Measurements from ENCODE around the gene RFWD3.
"Not testable (repeated sequence)": the region's sequence is repeated elsewhere in the genome, so short reads cannot be mapped to it uniquely, and the experiment has no call there.

The RFWD3 gene

DNA sequence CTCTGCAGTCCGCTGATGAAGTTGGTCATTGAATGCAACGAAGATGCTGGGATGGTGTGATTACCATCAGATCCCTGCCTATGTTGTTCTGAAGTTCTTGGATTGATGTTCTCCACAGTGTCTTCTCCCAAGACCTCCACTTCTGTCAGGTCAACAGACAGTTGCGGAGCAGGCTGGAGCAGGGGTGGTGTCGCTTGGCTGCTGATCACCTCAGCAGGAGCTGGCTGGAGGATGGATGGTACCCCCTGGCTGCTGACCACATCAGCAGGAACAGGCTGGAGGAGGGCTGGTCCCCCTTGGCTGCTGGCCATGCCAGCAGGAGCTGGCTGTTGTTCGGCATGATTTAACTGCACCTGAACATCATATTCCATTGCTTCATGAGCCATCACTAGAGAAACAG, 5.6 kb downstream of the RFWD3 start:
- DNase-seq (ENCODE audit: low read depth in 2 of 2): no peak

DNA sequence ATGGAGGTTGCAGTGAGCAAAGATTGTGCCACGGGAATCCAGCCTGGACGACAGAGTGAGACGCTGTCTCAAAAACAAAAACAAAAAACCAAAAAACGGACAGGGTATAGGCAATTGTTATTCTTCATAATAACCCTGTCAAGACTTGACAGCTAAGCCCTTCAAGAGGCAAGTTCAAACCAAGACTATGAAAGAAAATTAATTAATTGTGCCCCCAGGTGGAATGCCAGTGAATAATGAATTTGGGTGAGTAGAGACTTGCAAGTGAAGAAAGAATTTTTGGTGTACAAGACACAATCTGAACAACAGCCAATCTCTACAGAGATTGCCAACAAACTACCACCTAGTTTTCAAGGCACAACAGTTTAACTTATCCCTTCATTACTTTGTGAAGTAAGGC, 6.3 kb downstream of the RFWD3 start:
- DNase-seq (ENCODE audit: low read depth in 2 of 2): no peak

DNA sequence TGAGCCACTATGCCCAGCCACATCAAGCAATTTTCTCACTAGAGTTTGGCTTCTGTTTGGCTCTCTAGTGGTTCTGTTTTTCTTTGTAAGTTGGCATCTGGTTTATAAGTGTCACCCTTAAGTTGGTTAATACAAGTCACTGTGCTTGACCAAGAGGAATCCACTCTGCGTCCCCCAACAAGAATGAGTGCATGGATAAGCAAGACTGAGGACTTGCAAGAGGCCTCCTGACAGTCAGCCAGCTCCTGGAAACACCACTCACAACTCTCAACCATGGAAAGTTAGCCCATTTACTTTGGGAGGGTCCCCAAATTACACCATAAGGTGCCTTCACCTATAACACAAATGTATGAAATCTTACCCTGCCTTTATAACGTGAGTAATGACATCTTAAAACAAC, 7.6 kb downstream of the RFWD3 start:
- no peak for DNase-seq (ENCODE audit: low read depth in 2 of 2)

DNA sequence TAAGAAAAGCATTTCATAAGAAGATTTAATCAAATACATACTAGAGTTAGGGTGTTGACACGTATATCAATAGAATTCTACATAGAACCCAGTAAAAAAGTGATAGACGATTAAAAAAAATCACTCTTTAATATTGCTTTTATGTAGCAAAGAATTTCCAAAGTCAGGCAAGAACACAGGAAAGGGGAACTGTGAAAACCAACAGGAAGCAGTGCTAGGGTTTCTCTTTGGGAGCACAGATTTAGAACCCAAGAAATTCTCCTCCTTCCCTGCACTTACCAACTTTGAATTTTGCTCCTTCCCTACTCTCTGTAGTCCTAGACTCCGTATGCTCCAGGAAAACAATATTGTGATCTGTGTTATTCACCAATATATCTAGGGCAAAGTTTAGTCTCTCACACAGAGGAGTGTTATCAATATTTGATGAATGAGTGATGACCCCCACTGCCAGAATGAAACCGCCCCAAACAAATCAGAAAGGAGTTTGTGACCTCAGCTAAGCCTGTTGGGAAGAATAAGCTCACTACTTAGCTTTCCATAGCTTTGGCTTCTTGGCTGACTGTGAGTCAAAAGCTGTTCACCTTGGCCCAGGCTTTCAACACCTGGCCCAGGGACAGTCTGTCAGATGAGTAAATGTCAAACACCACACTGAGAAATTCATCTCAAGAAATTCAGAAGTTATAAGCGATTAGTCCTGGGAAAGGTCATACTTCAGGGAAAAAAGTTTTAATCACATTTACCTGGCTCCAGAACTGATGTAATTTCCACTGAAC, 8.6 kb downstream of the RFWD3 start:
- no peak for DNase-seq (ENCODE audit: low read depth in 2 of 2)

DNA sequence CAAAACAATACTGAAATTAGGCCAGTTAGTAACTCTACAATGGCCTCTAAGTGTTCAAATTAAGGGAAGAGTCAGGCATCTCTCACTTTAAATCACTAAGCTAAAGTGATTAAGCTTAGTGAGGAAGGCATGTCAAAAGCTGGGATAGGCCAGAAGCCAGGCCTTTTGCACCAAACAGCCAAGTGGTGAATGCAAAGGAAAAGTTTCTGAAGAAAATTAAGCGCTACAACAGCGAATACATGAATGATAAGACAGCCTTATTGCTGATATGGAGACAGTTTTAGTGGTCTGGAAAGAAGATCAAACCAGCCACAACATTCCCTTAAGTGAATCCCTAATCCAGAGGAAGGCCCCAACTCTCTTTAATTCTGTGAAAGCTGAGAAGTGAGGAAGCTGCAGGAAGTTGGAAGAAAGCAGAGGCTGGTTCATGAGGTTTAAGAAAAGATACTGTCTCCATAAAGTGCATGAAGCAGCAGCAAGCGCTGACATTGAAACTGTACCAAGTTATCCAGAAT, 12.1 kb downstream of the RFWD3 start:
- no peak for DNase-seq (ENCODE audit: low read depth in 2 of 2)

- DNase-seq (ENCODE audit: low read depth in 2 of 2): not testable (repeated sequence)
Measured at GRCh38 chr16:74652883-74653282, 13.8 kb downstream of the RFWD3 start.

GRCh38 chr16:74652249-74652648, 14.4 kb downstream of the RFWD3 start:
- no peak for DNase-seq (ENCODE audit: low read depth in 2 of 2)

GRCh38 chr16:74651841-74652240, 14.8 kb downstream of the RFWD3 start:
- DNase-seq (ENCODE audit: low read depth in 2 of 2): no peak

DNA sequence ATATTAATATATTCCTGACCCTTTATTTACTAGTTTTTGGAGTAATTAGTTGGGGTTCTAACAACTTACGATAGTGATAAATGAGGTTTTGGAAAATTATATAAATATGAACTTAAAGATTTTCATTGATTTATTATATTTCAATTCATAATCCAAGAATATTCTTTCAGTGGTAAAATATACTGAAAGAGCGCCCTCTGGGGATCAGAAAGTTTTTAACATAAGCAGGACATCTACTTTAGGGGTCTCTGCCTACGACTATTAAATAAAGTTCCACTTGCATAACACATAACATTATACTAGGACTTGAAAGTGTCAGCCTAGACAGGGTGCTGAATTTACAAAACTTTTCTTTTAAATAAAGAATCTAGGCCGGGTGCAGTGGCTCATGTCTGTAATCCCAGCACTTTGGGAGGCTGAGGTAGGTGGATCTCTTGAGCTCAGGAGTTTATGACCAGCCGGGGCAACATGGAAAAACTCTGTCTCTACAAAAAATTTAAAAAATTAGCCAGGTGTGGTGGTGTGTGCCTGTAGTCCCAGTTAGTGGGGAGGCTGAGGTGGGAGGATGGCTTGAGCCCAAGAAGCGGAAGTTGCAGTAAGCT, 15.6 kb downstream of the RFWD3 start:
- no peak for DNase-seq (ENCODE audit: low read depth in 2 of 2)

DNA sequence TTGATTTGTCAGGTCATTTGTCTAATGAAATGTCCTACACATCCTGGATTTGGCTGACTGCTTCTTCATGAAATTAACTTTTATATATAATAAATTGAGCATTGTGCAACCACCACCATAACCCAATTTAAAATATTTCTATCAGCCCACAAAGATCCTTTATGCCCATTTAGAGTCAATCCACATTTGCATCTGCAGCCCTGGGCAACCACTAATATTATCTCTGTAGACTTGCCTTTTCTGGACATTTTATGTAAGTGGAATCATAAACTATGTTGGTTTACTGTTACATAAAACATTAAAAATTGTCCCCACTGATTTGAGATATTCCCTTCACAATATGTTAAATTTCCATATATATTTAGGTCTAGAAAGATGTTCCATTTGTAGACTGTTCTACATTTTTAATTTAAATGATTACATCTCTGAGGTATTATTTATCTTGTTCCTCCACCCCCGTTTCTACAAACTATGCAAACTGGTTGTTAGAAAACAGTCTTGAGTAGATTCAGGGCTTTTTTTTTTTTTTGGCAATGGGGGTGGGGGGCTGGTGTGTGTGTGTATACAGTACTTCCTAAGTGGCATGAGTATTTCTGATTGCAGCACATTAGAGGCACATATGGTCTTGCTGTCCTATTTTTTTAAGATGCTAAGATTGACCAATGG, 16.7 kb downstream of the RFWD3 start:
- DNase-seq (ENCODE audit: low read depth in 2 of 2): no peak

DNA sequence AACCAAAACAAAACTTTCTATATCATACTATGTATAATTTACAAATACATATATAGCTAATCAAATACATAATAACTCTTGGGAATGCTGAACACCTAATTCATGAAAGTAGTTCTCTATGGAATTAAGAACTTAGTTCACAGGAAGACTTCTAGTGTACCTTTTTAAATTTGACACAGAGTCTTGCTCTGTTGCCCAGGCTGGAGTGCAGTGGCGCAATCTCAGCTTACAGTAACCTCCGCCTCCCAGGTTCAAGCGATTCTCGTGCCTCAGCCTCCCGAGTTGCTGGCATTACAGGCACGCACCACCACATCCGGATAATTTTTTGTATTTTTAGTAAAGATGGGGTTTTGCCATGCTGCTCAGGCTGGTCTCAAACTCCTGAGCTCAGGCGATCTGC, 24.7 kb downstream of the RFWD3 start:
- DNase-seq (ENCODE audit: low read depth in 2 of 2): no peak

DNA sequence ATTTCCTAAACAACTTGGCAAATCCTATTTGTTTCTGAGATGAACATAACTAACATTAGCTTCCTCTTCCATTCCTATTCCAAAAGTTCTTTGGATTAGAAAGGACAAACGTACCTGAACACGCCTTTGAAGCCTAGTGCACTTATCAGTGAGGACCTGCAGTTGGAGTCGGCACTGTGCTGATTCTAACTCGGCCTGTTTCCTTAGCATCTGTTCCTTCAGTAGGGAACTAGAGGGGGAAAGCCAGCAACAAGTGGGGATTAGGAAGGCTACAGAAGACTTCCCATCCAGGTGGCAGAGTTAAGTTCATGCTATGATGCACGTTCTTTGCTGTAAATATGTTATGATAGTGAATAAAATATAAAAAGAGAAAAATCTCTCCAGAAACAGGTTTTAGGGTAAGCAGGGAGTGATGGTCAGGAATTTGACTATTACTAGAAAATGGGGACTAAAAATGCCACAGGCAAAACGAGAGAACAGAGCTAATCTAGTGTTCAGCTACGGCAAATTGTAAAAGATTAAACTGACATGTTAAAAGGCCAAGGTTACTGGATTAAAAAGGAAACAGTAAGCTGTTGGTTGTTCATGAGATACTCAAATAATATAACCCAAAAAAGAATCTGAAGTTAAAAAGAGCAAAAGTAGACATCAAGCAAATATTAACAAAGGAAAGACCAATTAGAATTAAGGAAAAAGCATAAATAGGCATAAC, 28.8 kb downstream of the RFWD3 start:
- DNase-seq (ENCODE audit: low read depth in 2 of 2): no peak

GRCh38 chr16:74635303-74635702, 31.4 kb downstream of the RFWD3 start:
- DNase-seq (ENCODE audit: low read depth in 2 of 2): no peak

- DNase-seq (ENCODE audit: low read depth in 2 of 2): no peak
Measured at GRCh38 chr16:74633686-74634085, 33.0 kb downstream of the RFWD3 start.

- no peak for DNase-seq (ENCODE audit: low read depth in 2 of 2)
Measured at GRCh38 chr16:74627506-74628220, 39.0 kb downstream of the RFWD3 start.

DNA sequence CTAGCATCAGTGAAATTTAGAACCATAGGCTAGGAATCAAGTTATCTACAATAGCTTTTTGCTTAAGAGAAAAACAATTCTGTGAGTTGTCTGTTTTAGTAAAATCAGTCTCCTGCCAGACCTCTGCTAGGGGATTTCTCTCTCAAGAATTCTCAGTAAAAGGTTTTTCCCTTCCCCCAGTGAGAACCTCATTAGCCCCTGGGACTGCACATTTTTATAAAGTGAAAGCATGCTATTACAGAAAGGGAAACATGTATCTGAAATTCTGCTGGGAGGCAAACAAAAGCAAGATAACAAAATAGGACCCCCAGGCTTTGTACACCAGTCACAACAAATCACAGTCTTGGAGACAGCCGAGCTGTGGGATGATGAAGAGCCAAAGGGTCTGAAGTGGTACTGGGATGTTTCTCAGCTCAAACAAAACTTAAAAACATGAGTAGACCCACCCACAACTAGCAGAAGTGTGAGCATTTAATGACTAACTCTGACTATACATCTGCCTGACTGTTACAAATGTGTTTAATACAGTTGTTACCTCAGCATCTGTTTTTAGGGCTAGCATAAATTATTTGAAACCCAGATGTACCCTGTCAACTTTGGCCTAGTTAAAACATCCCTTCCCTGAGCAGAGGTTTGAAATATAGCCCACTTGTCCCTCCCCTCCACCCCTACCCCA, 39.8 kb downstream of the RFWD3 start:
- no peak for DNase-seq (ENCODE audit: low read depth in 2 of 2)

DNA sequence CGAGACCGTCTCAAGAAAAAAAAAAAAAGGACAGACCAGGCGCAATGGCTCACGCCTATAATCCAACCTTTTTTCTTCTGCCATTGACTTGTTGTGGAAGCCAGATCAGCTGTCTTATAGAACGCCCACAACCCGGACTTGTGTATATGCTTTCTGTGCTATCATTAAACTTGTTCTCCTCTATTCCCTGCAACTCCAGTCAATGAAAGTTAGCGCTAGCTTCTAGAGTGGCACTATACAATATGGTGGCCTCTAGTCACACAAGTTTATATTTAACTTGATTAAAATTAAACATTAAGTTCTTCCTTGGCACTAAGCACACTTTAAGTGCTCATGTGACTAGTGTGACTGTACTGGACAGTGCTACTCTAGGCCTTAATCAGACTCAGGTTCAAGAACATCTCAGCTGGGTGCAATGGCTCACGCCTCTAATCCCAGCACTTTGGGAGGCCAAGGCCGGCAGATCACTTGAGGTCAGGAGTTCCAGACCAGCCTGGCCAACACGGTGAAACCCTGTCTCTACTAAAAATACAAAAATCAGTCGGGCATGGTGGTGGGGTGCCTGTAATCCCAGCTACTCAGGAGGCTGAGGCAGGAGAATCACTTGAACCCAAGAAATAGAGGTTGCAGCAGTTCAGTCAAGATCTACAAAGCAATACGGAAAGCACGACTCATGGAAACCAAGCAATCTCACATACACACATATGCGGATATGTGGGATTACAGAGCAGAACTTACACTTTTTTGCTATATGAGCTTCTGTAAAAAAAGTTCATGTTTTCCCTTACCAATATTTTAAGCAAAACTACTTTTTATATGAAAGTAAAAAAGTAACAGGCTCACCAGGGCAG, 41.0 kb downstream of the RFWD3 start:
- DNase-seq (ENCODE audit: low read depth in 2 of 2): no peak

- no peak for DNase-seq (ENCODE audit: low read depth in 2 of 2)
Measured at GRCh38 chr16:74623839-74624235, 42.8 kb downstream of the RFWD3 start.

DNA sequence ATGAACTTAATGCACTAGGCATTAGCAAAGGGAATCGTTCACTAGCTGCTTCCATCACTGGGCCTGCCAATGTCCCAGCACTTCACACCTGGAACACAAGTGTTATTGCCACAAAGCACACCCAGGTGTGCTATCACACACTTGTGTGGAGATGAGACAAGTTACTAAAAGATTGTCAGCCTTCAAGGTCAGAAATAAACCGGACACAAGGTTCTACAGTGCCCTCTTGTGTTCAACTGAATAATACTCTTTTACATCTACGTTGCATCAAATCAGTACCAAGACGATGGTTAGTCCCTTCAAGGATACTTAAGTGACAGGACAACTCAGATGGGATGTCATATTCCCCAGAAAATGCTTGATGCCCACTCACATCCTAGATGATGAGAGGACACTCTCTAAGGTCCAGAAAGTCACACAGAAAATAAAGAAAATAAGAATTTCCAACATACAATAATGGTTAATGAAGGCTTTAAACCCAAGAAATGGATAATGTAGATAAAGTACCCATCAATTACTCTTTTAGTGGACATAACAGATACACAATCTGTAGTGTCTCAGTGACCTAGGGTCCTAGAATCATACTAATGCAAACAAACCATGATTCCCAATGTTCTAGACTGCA, 43.4 kb downstream of the RFWD3 start:
- DNase-seq (ENCODE audit: low read depth in 2 of 2): no peak

- DNase-seq (ENCODE audit: low read depth in 2 of 2): no peak
Measured at GRCh38 chr16:74622005-74622404, 44.7 kb downstream of the RFWD3 start.
